SK-N-SH (cell line): ENCODE measurements around the gene SHROOM3. TPM values are rescaled to one million over a fixed set of nuclear protein-coding genes. Genes with fewer than 3 reads are reported as not detected.

Experiments
- CHD2 ChIP-seq: fragments of 150-350 bp; IDR thresholded peaks from 2 replicates; pipeline ENCODE4 v1.6.1; 2018; ENCODE audit warnings: low read length; ENCODE audit not compliant: partially characterized antibody
- ELF1 ChIP-seq: IDR thresholded peaks from 2 replicates; pipeline ENCODE4 v1.4.0; 2012
- EP300 ChIP-seq, 2 experiments: IDR thresholded peaks; 2 replicates each; pipeline versions ENCODE4 v1.4.0 to v1.6.1; 2012; ENCODE audit warnings: borderline replicate concordance in 1 of 2, low read depth in 1 of 2, low read length in 1 of 2
- EZH2phosphoT487 ChIP-seq: fragments of 200-600 bp; sonication (generic); IDR thresholded peaks from 2 replicates; pipeline ENCODE4 v1.6.1; 2017; ENCODE audit warnings: low read depth, mixed run types, mild to moderate bottlenecking, antibody characterized with exemption, moderate library complexity, borderline replicate concordance
- GABPA ChIP-seq: IDR thresholded peaks from 2 replicates; pipeline ENCODE4 v1.4.0; 2012; ENCODE audit warnings: low read depth, mild to moderate bottlenecking
- GATA2 ChIP-seq: sonication (generic); formaldehyde crosslinking; IDR thresholded peaks from 2 replicates; pipeline ENCODE4 v1.5.0; 2020; ENCODE audit warnings: mild to moderate bottlenecking, missing genetic modification reagents
- MEF2A ChIP-seq: IDR thresholded peaks from 2 replicates; pipeline ENCODE4 v1.4.0; 2012; ENCODE audit warnings: low read depth, borderline replicate concordance
- NFIC ChIP-seq: IDR thresholded peaks from 2 replicates; pipeline ENCODE4 v1.4.0; 2012; ENCODE audit warnings: borderline replicate concordance
- SMC3 ChIP-seq: IDR thresholded peaks from 2 replicates; pipeline ENCODE4 v1.6.1; 2012; ENCODE audit warnings: low read depth, low read length, improper control_type of control experiment
- TAF1 ChIP-seq: IDR thresholded peaks from 2 replicates; pipeline ENCODE4 v1.6.1; 2012; ENCODE audit warnings: low read depth, mild to moderate bottlenecking, low read length, moderate library complexity, borderline replicate concordance
- polyA plus RNA-seq, 3 experiments: library from polyadenylated mRNA; depleted of rRNA; stranded (reverse); fragments of >200 nt; gene quantifications; 2 replicates each; pipeline ENCODE4 v1.2.3, GENCODE V29; 2012
- TF ChIP-seq, protein P1 (sequence below): fragments of 200-600 bp; sonication (generic); IDR thresholded peaks from 2 replicates; pipeline ENCODE4 v1.6.1; 2017; ENCODE audit warnings: antibody characterized with exemption, mild to moderate bottlenecking, moderate library complexity
- TF ChIP-seq, protein P2 (sequence below): IDR thresholded peaks from 2 replicates; pipeline ENCODE4 v1.6.1; 2012; ENCODE audit warnings: mild to moderate bottlenecking, low read depth, low read length, moderate library complexity
- TF ChIP-seq, protein P3 (sequence below): IDR thresholded peaks from 2 replicates; pipeline ENCODE4 v1.4.0; 2012; ENCODE audit warnings: low read depth, borderline replicate concordance
- TF ChIP-seq, protein P4 (sequence below): fragments of 150-350 bp; IDR thresholded peaks from 2 replicates; pipeline ENCODE4 v1.6.1; 2016; ENCODE audit warnings: mild to moderate bottlenecking, low read depth, low read length

Gene SHROOM3
- polyA plus RNA-seq, 1 of the 3 experiments (the other 2 are of a cell fraction) = 4.3 TPM

DNA sequence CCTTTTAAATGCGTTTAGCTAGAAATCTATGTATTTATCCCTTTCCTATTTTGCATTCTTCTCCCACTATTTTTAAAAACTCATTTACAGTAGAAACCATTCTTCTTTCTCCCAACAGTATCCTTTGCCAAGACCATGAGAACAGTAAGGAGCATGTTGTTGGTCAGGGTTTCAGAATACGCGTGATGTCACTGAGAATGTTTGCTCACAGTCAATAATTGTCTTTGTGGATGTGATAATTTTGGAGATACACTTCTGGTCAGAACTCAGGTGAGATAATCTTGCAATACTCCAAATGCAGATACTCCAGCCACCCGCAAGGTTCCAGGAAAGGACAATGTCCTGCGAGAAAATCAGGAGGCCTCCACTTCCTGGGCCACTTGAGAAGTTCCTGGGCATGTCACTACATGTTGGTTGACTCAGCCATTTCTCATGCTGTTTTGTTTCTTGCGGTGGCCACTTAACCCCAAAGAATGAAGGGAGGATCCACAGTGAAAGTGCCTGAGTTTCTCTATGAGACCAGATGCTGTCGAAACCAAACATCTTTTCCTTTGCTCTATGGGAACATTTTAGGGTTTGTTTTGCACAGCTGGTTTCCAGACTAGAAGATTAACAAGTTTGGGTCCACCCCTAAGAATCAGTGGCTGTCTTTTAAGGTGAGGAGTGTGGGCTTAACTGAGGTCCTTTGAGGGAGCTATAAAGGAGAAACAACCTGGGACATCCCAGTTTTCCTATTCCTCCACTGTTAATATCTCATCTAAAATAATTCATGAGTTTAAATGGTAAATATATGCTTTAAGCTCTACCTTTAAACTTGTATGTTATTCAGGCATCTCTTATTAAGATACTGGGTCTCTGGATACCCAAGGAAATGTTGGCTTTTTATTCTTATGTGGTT, 346.9 kb downstream of the SHROOM3 start (continued):
- TF ChIP-seq EZH2phosphoT487 (no peak), CHD2 (no peak), ELF1 (no peak), EP300 (IDR thresholded peaks at IDR 0.05; ENCODE audit: borderline replicate concordance in 1 of 2, low read depth in 1 of 2, low read length in 1 of 2) (peak in 1 of 2 experiments; percentile 74; a peak in 2 of 4 replicates), GABPA (peak; percentile 25; the same call in 1 of the 2 replicates), GATA2 (CRISPR knock-in tag) (no peak), MEF2A (no peak), TAF1 (no peak), SMC3 (no peak), NFIC (peak; percentile 31; the same call in 1 of the 2 replicates)
- TF ChIP-seq, protein P1, sequence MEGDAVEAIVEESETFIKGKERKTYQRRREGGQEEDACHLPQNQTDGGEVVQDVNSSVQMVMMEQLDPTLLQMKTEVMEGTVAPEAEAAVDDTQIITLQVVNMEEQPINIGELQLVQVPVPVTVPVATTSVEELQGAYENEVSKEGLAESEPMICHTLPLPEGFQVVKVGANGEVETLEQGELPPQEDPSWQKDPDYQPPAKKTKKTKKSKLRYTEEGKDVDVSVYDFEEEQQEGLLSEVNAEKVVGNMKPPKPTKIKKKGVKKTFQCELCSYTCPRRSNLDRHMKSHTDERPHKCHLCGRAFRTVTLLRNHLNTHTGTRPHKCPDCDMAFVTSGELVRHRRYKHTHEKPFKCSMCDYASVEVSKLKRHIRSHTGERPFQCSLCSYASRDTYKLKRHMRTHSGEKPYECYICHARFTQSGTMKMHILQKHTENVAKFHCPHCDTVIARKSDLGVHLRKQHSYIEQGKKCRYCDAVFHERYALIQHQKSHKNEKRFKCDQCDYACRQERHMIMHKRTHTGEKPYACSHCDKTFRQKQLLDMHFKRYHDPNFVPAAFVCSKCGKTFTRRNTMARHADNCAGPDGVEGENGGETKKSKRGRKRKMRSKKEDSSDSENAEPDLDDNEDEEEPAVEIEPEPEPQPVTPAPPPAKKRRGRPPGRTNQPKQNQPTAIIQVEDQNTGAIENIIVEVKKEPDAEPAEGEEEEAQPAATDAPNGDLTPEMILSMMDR = no peak
- TF ChIP-seq, protein P2, sequence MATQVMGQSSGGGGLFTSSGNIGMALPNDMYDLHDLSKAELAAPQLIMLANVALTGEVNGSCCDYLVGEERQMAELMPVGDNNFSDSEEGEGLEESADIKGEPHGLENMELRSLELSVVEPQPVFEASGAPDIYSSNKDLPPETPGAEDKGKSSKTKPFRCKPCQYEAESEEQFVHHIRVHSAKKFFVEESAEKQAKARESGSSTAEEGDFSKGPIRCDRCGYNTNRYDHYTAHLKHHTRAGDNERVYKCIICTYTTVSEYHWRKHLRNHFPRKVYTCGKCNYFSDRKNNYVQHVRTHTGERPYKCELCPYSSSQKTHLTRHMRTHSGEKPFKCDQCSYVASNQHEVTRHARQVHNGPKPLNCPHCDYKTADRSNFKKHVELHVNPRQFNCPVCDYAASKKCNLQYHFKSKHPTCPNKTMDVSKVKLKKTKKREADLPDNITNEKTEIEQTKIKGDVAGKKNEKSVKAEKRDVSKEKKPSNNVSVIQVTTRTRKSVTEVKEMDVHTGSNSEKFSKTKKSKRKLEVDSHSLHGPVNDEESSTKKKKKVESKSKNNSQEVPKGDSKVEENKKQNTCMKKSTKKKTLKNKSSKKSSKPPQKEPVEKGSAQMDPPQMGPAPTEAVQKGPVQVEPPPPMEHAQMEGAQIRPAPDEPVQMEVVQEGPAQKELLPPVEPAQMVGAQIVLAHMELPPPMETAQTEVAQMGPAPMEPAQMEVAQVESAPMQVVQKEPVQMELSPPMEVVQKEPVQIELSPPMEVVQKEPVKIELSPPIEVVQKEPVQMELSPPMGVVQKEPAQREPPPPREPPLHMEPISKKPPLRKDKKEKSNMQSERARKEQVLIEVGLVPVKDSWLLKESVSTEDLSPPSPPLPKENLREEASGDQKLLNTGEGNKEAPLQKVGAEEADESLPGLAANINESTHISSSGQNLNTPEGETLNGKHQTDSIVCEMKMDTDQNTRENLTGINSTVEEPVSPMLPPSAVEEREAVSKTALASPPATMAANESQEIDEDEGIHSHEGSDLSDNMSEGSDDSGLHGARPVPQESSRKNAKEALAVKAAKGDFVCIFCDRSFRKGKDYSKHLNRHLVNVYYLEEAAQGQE = no peak
- TF ChIP-seq, protein P3, sequence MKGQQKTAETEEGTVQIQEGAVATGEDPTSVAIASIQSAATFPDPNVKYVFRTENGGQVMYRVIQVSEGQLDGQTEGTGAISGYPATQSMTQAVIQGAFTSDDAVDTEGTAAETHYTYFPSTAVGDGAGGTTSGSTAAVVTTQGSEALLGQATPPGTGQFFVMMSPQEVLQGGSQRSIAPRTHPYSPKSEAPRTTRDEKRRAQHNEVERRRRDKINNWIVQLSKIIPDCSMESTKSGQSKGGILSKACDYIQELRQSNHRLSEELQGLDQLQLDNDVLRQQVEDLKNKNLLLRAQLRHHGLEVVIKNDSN = no peak
- TF ChIP-seq, protein P4, sequence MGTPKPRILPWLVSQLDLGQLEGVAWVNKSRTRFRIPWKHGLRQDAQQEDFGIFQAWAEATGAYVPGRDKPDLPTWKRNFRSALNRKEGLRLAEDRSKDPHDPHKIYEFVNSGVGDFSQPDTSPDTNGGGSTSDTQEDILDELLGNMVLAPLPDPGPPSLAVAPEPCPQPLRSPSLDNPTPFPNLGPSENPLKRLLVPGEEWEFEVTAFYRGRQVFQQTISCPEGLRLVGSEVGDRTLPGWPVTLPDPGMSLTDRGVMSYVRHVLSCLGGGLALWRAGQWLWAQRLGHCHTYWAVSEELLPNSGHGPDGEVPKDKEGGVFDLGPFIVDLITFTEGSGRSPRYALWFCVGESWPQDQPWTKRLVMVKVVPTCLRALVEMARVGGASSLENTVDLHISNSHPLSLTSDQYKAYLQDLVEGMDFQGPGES = no peak
- TF ChIP-seq, all 33 proteins: peak for 12
